ENCODE data around the gene PCDH1. TPM values are rescaled to one million over a fixed set of nuclear protein-coding genes. Genes with fewer than 3 reads are reported as not detected.

PCDH1 gene
- total and polyA plus RNA-seq, 2 of the 13 experiments (the other 11 are each of a cell fraction or from before 2014, with no cell fraction given): 0.11 to 0.83 TPM

DNA sequence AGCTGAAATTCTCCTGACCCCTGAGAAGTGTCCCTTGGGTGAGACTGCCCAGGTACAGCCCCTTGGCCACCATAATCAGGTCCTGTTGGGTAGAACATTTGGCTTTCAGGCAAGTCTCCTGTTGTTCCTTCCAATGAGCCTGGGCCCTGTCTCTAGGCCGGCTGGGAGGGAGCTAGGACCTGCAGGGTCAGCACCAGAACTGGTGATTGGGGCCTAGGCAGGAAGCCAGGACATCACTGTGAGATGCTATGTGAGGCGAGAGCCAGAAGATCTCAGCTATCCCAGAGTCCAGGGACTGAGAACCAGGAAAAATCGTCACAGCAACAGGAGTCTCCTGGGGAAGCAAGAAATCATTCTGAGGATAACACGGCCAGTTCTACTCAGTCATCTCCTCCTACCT is 51.5 kb downstream of the PCDH1 start:
- Histone ChIP-seq H3K79me2 (ENCODE audit: insufficient read depth, low read length) (no peaks in the 10 kb centered on the region), H4K20me1 (ENCODE audit: insufficient read depth, low read length) (no peaks in the 10 kb centered on the region), H3K27ac (ENCODE audit: extremely low read length, insufficient read depth, low read length) (no peak overlapping the region), H3K9ac (ENCODE audit: insufficient read depth, low read depth, low read length) (no peak overlapping the region), H3K9me3 (ENCODE audit: low read length) (no peaks in the 10 kb centered on the region), H3K4me3 (replicated peaks in 1 of 3; ENCODE audit: insufficient read depth in 1 of 3, low read depth in 2 of 3, low read length in 3 of 3) (no peak overlapping the region), H3K27me3 (ENCODE audit: control insufficient read depth in 1 of 2, insufficient read depth in 2 of 2, low read length in 2 of 2) (peaks cover 0 to 22% of the 10 kb centered on the region in 2 experiments; a peak in 2 of 5 replicates), H3K4me1 (ENCODE audit: insufficient read depth, low read length) (no peaks in the 10 kb centered on the region), H2AFZ (ENCODE audit: low read length) (no peak overlapping the region), H3K36me3 (replicated peaks in 1 of 2; ENCODE audit: control insufficient read depth in 1 of 2, insufficient read depth in 2 of 2, low read length in 2 of 2) (no peaks in the 10 kb centered on the region), H3K4me2 (ENCODE audit: low read depth, low read length) (no peak overlapping the region)
- POLR2A ChIA-PET: no interaction called here
- no TSS peak for BruUV-seq (replicated peaks)
- in situ Hi-C loops (cut with HindIII; ENCODE audit: extremely low pct_ligation_motif_present, low pct_unique_long_range_greater_than_20kb) (no loop called here), intact Hi-C loops (cut with micrococcal nuclease; ENCODE audit: unreplicated experiment) (loop anchor here (5.0 kb wide), 1 partner anchor 51 kb away; the partner anchor contains the start of gene PCDH1)
- DNase-seq (ENCODE audit: low spot score) (no peak), FAIRE-seq (no peak), ATAC-seq (no peak)
- CTCF ChIA-PET (ENCODE audit: low intra/inter-chr PET ratio, low total read pairs): no interaction called here
- TF ChIP-seq SRSF1 (optimal IDR thresholded peaks at IDR 0.05; ENCODE audit: low read depth, low read length) (no peak), ZFP36 (IDR thresholded peaks at IDR 0.05; ENCODE audit: borderline replicate concordance, low read depth, low read length, partially characterized antibody) (no peak), HOXA5 (CRISPR knock-in tag; IDR thresholded peaks at IDR 0.05) (no peak)
- TF ChIP-seq, protein P1, sequence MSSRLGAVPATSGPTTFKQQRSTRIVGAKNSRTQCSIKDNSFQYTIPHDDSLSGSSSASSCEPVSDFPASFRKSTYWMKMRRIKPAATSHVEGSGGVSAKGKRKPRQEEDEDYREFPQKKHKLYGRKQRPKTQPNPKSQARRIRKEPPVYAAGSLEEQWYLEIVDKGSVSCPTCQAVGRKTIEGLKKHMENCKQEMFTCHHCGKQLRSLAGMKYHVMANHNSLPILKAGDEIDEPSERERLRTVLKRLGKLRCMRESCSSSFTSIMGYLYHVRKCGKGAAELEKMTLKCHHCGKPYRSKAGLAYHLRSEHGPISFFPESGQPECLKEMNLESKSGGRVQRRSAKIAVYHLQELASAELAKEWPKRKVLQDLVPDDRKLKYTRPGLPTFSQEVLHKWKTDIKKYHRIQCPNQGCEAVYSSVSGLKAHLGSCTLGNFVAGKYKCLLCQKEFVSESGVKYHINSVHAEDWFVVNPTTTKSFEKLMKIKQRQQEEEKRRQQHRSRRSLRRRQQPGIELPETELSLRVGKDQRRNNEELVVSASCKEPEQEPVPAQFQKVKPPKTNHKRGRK (CRISPR knock-in tag; IDR thresholded peaks at IDR 0.05): no peak
- WGBS (ENCODE audit: low lambda C conversion rate): 0% methylated on average over 2 of the region's 4 CpGs

DNA sequence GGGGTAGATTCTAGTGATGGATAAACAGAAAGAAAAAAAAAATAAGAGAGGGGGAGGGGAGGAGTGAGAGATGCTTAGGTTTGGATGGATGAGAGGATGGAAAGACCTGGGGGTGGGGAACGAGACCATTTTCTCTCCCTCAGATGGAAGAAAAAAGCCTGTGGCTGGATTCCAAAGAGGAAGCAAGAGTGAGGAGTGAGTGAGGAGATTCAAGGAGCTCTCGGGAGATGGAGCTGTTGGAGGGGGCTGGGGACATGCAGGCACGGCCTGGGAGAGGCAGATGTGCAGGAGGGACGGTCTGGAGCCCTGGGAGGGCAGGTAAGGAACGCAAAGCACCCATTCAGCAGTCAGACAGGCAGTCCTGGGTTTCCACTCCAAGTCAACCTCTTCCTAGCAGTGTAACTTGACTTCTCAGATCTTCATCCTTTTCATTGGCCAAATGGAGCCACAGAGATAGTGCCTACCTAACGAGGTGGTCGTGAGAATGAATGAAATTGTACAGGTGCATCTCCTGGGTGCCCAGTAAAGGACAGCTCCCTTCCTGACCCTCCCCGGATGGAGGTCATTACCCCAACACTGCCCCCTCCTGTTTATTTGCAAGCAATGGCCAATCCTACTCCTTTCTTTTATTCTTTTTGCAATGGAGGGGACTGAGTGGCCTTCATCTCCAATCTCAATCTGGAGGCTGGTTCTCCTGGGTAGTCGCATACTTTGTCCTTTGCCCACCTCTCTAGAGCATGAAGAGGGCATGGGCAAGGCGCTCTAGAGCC is 52.2 kb downstream of the PCDH1 start:
- H3K9me3 ChIP-seq (ENCODE audit: low read length): no peaks in the 10 kb centered on the region
- H3K27me3 ChIP-seq (ENCODE audit: control insufficient read depth in 1 of 2, insufficient read depth in 2 of 2, low read length in 2 of 2): peaks cover 0 to 22% of the 10 kb centered on the region in 2 experiments; a peak in 2 of 5 replicates
- DNase-seq (ENCODE audit: low spot score) (no peak), FAIRE-seq (no peak), ATAC-seq (peak; percentile 78)
- no peaks in the 10 kb centered on the region for H3K36me3 ChIP-seq (replicated peaks in 1 of 2; ENCODE audit: control insufficient read depth in 1 of 2, insufficient read depth in 2 of 2, low read length in 2 of 2)
- POLR2A ChIA-PET: no interaction called here
- no peak overlapping the region for H3K27ac ChIP-seq (ENCODE audit: extremely low read length, insufficient read depth, low read length)
- BruUV-seq (replicated peaks): no TSS peak
- TF ChIP-seq, protein P2, sequence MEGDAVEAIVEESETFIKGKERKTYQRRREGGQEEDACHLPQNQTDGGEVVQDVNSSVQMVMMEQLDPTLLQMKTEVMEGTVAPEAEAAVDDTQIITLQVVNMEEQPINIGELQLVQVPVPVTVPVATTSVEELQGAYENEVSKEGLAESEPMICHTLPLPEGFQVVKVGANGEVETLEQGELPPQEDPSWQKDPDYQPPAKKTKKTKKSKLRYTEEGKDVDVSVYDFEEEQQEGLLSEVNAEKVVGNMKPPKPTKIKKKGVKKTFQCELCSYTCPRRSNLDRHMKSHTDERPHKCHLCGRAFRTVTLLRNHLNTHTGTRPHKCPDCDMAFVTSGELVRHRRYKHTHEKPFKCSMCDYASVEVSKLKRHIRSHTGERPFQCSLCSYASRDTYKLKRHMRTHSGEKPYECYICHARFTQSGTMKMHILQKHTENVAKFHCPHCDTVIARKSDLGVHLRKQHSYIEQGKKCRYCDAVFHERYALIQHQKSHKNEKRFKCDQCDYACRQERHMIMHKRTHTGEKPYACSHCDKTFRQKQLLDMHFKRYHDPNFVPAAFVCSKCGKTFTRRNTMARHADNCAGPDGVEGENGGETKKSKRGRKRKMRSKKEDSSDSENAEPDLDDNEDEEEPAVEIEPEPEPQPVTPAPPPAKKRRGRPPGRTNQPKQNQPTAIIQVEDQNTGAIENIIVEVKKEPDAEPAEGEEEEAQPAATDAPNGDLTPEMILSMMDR (CRISPR knock-in tag; IDR thresholded peaks at IDR 0.05): peak; percentile 53
- TF ChIP-seq SMC3 (IDR thresholded peaks at IDR 0.05; ENCODE audit: low read length) (peak; percentile 27; the same call in 1 of the 2 replicates), JUN (CRISPR knock-in tag; IDR thresholded peaks at IDR 0.05) (no peak)
- H2AFZ ChIP-seq (ENCODE audit: low read length): no peak overlapping the region
- intact Hi-C loops (cut with micrococcal nuclease; ENCODE audit: unreplicated experiment): loop anchor here (5.0 kb wide), 1 partner anchor 51 kb away; the partner anchor contains the start of gene PCDH1
- CTCF ChIA-PET (ENCODE audit: low intra/inter-chr PET ratio, low total read pairs): no interaction called here
- no peak overlapping the region for H3K9ac ChIP-seq (ENCODE audit: insufficient read depth, low read depth, low read length)
- in situ Hi-C loops (cut with HindIII; ENCODE audit: extremely low pct_ligation_motif_present, low pct_unique_long_range_greater_than_20kb): no loop called here
- H3K4me1 ChIP-seq (ENCODE audit: insufficient read depth, low read length): no peaks in the 10 kb centered on the region
- 5% methylated on average over 10 of the region's 10 CpGs for WGBS (ENCODE audit: low lambda C conversion rate)
- no peaks in the 10 kb centered on the region for H4K20me1 ChIP-seq (ENCODE audit: insufficient read depth, low read length)
- no peaks in the 10 kb centered on the region for H3K79me2 ChIP-seq (ENCODE audit: insufficient read depth, low read length)
- H3K4me3 ChIP-seq (replicated peaks in 1 of 3; ENCODE audit: insufficient read depth in 1 of 3, low read depth in 2 of 3, low read length in 3 of 3): no peak overlapping the region
- H3K4me2 ChIP-seq (ENCODE audit: low read depth, low read length): no peak overlapping the region
